Gastroesophageal sphincter (tissue), 4 donors: ENCODE results near the gene SERTAD2. TPM values are rescaled to one million over a fixed set of nuclear protein-coding genes. Genes with fewer than 3 reads are reported as not detected.

Experiments used
- ATAC-seq: fragments of 150-250 bp; one replicate; pipeline ENCODE4 v1.9.1; 2016; ENCODE audit warnings: mild to moderate bottlenecking, moderate library complexity
- H3K27ac ChIP-seq, 4 donors: fragments of 200-600 bp; sonication (generic) in 3 of 4; 1 replicate in 3 of 4; 2 replicates in 1 of 4; pipeline ENCODE4 v1.5.1; 2016 to 2019
- H3K27me3 ChIP-seq: fragments of 200-600 bp; sonication (generic); one replicate; pipeline ENCODE4 v1.5.1; 2019
- H3K36me3 ChIP-seq, 2 donors: fragments of 200-600 bp; sonication (generic); one replicate each; pipeline ENCODE4 v1.5.1; 2019; ENCODE audit warnings: control low read depth in 1 of 2
- H3K4me1 ChIP-seq, 3 donors: fragments of 200-600 bp; sonication (generic); 1 replicate in 2 of 3; 2 replicates in 1 of 3; pipeline ENCODE4 v1.5.1; 2016 to 2019; ENCODE audit warnings: control low read depth in 2 of 3
- H3K4me3 ChIP-seq, 2 donors: fragments of 200-600 bp; sonication (generic); one replicate each; pipeline ENCODE4 v1.5.1; 2019; ENCODE audit warnings: mild to moderate bottlenecking in 1 of 2, moderate library complexity in 1 of 2
- H3K9me3 ChIP-seq, 3 donors: fragments of 200-600 bp; sonication (generic); one replicate each; pipeline ENCODE4 v1.5.1; 2017 to 2019; ENCODE audit warnings: control low read depth in 2 of 3
- CTCF ChIP-seq, 4 experiments: fragments of 200-600 bp in 2 of 4; fragments of 450-650 bp in 2 of 4; sonication (generic) in 1 of 4; IDR thresholded peaks; one replicate each; pipeline ENCODE4 v1.5.1; 2017 to 2019; ENCODE audit warnings: antibody characterized with exemption in 4 of 4, mild to moderate bottlenecking in 2 of 4, moderate library complexity in 2 of 4
- EP300 ChIP-seq: sonication (generic); formaldehyde crosslinking; IDR thresholded peaks from one replicate; pipeline ENCODE4 v1.6.1; 2017; ENCODE audit warnings: antibody characterized with exemption, mild to moderate bottlenecking
- POLR2A ChIP-seq, 2 donors: fragments of 450-650 bp; IDR thresholded peaks; one replicate each; pipeline ENCODE4 v1.6.1; 2017; ENCODE audit warnings: antibody characterized with exemption in 2 of 2, mild to moderate bottlenecking in 2 of 2, moderate library complexity in 1 of 2
- POLR2AphosphoS5 ChIP-seq: sonication (generic); formaldehyde crosslinking; IDR thresholded peaks from one replicate; pipeline ENCODE4 v1.6.1; 2017; ENCODE audit warnings: antibody characterized with exemption
- WGBS, 2 donors: methylation state at CpG; one replicate each; pipeline ENCODE4 v1.1.5; 2018; ENCODE audit warnings: low coverage in 1 of 2; 5-methylcytosine and 5-hydroxymethylcytosine counted together
- total RNA-seq, 4 donors: library from RNA; depleted of rRNA; stranded (reverse); fragments of >200 nt; gene quantifications; one replicate each; pipeline ENCODE4 v1.1.0, GENCODE V29; 2016

The SERTAD2 gene
- total RNA-seq, 4 donors from 2014 or later = 13.9 to 18.5 (median 15.6) TPM

- H3K27ac ChIP-seq = no peak overlapping the region
- H3K4me3 ChIP-seq = no peak overlapping the region
- H3K27me3 ChIP-seq = no peaks in the 10 kb centered on the region
- 81 to 100% methylated on average over 5 of the region's 5 CpGs for WGBS, 2 donors
- TF ChIP-seq POLR2A (IDR thresholded peaks at IDR 0.05) = no peak
- TF ChIP-seq EP300 = no peak
- TF ChIP-seq POLR2AphosphoS5 = no peak
- TF ChIP-seq CTCF (IDR thresholded peaks at IDR 0.05) = no peak
- peaks cover 3 to 77% (median 19%) of the 10 kb centered on the region in 3 donors for H3K4me1 ChIP-seq
- H3K36me3 ChIP-seq = no peaks in the 10 kb centered on the region
- no peak for ATAC-seq
- H3K9me3 ChIP-seq = no peaks in the 10 kb centered on the region
Measured at GRCh38 chr2:64650722-64651338, 2.9 kb downstream of the SERTAD2 start.

GRCh38 chr2:64650296-64650695 is 3.4 kb downstream of the SERTAD2 start:
- H3K4me3 ChIP-seq = no peak overlapping the region
- no peaks in the 10 kb centered on the region for H3K27me3 ChIP-seq
- no peak for ATAC-seq
- peak overlapping the region in 2 of 4 donors; percentile 38 to 49 for H3K27ac ChIP-seq
- H3K9me3 ChIP-seq = no peaks in the 10 kb centered on the region
- peaks cover 5 to 80% (median 21%) of the 10 kb centered on the region in 3 donors for H3K4me1 ChIP-seq
- no peak for TF ChIP-seq POLR2A (IDR thresholded peaks at IDR 0.05)
- no peak for TF ChIP-seq EP300
- TF ChIP-seq CTCF (IDR thresholded peaks at IDR 0.05) = no peak
- TF ChIP-seq POLR2AphosphoS5 = no peak
- WGBS, 2 donors = 73 to 90% methylated on average over 5 of the region's 5 CpGs
- H3K36me3 ChIP-seq = no peaks in the 10 kb centered on the region

DNA sequence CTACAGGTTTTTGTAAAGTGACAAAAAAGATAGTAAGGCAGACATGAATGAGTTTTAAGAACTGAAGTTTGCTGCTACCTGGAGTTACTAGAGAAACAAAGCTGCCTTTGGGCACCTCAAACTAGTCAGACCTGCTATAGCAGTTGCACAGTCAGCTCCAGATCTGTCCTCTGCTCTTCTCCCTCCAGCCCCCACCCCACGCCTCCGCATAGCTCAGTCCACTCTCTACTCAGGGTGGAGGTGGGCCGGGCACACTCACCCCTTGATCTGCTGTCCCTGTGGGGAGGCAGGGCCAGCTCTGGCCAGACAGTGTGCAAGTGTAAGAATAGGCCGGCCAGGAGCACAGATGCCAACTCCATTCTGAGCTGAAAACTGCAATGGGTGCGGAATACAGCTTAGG is 4.1 kb downstream of the SERTAD2 start:
- TF ChIP-seq EP300 (no peak), POLR2AphosphoS5 (no peak), CTCF (IDR thresholded peaks at IDR 0.05) (no peak), POLR2A (IDR thresholded peaks at IDR 0.05) (no peak)
- no peaks in the 10 kb centered on the region for H3K9me3 ChIP-seq
- no peak for ATAC-seq
- no peaks in the 10 kb centered on the region for H3K36me3 ChIP-seq
- H3K4me1 ChIP-seq = peaks cover 5 to 75% (median 15%) of the 10 kb centered on the region in 3 donors
- H3K27ac ChIP-seq = peak overlapping the region in 3 of 4 donors; percentile 27 to 49 (median 38)
- no peaks in the 10 kb centered on the region for H3K27me3 ChIP-seq
- 80% methylated on average over 2 of the region's 5 CpGs; no CpG with 5 or more reads in 1 of the 2 donors for WGBS, 2 donors
- H3K4me3 ChIP-seq = no peak overlapping the region

- no peaks in the 10 kb centered on the region for H3K36me3 ChIP-seq
- H3K27ac ChIP-seq = peak overlapping the region in 2 of 4 donors; percentile 31 to 38
- H3K4me3 ChIP-seq = no peak overlapping the region
- 81 to 82% methylated on average over 5 to 6 of the region's 6 CpGs for WGBS, 2 donors
- no peak for ATAC-seq
- H3K27me3 ChIP-seq = no peaks in the 10 kb centered on the region
- no peaks in the 10 kb centered on the region for H3K9me3 ChIP-seq
- H3K4me1 ChIP-seq = peaks cover 5 to 78% (median 17%) of the 10 kb centered on the region in 3 donors
- no peak for TF ChIP-seq POLR2A (IDR thresholded peaks at IDR 0.05)
- no peak for TF ChIP-seq POLR2AphosphoS5
- TF ChIP-seq CTCF (IDR thresholded peaks at IDR 0.05) = no peak
- TF ChIP-seq EP300 = no peak
Measured at GRCh38 chr2:64649013-64649484, 4.7 kb downstream of the SERTAD2 start.
